ENCODE measurements around the gene FTH1.
"Not testable (repeated sequence)": the region's sequence is repeated elsewhere in the genome, so short reads cannot be mapped to it uniquely, and the experiment has no call there.

FTH1 gene

GRCh38 chr11:61963282-61964057 lies 4.0 kb downstream of the FTH1 start:
- no peak for DNase-seq (ENCODE audit: low read depth)

- DNase-seq (ENCODE audit: low read depth): no peak
Measured at GRCh38 chr11:61963016-61963281, 4.5 kb downstream of the FTH1 start.

DNA sequence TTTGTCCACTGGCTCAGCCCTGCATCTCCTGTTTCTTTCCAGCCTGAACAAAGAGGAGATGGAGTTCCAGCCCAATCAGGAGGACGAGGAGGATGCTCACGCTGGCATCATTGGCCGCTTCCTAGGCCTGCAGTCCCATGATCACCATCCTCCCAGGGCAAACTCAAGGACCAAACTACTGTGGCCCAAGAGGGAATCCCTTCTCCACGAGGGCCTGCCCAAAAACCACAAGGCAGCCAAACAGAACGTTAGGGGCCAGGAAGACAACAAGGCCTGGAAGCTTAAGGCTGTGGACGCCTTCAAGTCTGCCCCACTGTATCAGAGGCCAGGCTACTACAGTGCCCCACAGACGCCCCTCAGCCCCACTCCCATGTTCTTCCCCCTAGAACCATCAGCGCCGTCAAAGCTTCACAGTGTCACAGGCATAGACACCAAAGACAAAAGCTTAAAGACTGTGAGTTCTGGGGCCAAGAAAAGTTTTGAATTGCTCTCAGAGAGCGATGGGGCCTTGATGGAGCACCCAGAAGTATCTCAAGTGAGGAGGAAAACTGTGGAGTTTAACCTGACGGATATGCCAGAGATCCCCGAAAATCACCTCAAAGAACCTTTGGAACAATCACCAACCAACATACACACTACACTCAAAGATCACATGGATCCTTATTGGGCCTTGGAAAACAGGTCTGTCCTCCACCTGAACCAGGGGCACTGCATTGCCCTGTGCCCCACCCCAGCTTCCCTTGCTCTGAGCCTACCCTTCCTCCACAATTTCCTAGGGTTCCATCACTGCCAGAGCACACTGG lies 5.0 kb downstream of the FTH1 start:
- no peak for DNase-seq (ENCODE audit: low read depth)

DNA sequence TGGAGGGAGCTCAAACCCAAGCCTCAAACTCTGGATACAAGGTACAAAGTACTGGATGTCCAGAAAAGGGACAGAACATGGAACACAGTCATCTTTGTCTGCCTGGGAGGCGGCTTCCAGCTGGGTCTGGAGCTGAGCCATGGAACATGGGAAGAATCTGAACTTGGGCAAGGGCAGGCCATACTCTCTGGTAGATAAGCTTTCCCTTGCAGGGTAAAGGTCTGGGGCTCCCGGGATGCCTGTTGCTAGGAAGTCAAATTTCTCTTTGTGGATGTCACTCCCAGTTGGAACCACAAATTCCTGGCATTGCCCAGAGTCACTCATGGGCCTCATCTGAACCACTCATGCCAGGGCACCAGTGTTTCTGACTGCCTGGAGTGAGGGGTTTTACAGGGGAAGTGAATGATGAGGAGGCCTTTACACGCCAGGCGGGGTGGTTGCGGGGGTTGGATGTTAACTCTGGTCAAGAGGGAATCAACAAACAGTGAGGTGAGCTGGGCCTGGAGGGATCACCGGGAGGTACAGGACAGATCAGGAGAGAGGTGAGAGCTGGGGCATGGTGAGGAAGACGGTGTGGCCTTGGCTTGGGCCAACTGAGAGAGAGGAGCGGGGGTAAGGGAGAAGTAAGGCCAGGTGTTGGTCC lies 5.7 kb downstream of the FTH1 start:
- DNase-seq (ENCODE audit: low read depth): no peak

GRCh38 chr11:61960532-61960931 lies 6.9 kb downstream of the FTH1 start:
- no peak for DNase-seq (ENCODE audit: low read depth)

DNA sequence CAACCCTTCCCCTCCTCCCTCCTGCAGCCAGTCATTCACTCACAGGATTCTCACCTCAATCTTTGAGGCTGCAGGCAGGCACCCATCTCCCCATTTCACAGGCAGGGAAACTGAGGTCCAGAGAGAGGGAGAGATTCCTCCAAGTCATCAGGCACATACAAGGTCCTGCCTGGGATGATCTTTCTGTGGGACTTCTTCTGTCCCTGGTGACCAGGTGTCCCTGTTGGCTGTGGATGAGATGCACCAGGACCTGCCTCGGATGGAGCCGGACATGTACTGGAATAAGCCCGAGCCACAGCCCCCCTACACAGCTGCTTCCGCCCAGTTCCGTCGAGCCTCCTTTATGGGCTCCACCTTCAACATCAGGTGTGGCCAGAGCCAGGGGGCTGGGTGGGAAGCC lies 7.8 kb downstream of the FTH1 start:
- DNase-seq (ENCODE audit: low read depth): no peak

DNA sequence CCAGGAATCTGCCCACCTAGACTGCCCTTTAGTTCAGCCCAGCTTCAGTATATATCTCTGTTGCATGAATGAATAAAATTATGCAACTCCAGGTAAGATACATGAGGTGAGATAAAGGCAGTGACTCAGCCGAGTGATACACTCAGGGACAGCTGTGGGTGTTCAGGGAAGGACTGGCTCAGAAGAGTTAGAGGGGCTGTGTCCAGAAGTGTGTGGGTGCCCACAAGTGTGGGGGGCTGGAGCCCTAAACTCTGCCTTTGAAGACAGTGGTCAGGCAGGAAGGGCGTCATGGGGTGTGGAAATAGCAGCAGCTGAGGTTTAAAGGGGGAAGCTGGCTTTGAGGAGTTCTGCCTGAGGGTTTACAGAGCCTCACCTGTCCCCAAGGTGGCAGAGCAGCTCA lies 8.3 kb downstream of the FTH1 start:
- DNase-seq (ENCODE audit: low read depth): no peak

- DNase-seq (ENCODE audit: low read depth): no peak
Measured at GRCh38 chr11:61958590-61958989, 8.8 kb downstream of the FTH1 start.

DNA sequence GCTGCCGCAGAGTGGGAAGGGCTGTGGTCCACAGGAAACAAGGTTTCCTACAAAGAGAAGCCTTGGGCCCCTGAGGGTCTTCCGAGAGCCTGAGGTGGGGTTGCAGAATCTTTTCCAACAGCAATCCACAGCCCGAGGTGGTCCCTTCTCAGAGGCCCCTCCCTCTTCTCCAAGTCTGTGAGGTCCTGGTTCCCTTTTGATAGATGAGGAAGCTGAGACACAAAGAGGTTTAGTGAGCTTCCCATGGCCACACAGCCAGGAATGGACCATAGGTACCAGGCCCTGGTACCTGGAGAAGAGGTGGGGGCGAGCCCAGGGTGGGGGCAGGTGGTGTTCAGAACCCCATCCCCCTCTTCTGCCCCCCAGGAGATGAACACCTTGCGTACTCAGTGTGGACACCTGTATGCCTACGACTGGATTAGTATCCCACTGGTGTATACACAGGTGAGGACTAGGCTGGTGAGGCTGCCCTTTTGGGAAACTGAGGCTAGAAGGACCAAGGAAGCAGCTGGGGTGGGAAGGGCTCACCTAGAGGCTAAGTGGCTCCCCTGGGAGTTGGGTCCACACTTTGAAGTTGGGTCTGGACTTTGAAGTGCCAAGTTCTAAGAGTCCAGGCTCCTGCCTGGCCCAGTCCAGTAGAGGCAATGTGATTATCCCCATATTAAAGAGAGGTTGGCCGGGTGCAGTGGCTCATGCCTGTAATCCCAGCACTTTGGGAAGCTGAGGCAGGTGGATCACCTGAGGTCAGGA lies 10.2 kb downstream of the FTH1 start:
- no peak for DNase-seq (ENCODE audit: low read depth)

DNA sequence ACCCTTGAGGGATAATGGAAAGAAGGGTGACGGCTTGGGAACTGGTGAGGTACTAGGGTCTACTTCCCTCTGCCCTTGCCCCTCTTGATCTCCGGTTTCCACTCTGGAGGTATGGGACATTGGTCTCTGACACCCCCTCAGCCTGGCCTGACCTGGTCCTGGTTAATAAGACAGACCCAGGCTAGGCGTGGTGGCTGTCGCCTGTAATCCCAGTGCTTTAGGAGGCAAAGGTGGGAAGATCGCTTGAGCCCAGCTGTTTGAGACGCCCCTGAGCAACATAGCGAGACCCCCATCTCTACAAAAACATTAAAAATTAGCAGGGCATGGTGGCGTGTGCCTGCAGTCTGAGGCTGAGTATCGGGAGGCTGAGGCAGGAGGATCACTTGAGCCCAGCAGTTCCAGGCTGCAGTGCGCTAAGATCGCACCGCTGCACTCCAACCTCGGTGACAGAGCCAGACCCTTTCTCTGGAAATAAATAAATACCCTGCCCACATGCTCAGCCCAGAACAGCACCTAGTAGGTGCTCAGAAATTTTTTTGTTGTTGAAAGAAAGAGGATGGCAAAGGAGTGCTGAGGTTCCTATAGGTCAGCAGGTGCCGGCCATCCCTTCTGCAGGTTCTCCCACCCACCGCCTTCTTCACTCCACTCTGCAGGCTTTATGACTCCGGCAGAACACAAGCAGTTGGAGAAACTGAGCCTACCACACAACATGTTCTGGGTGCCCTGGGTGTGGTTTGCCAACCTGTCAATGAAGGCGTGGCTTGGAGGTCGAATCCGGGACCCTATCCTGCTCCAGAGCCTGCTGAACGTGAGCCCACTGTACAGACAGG lies 11.0 kb downstream of the FTH1 start:
- DNase-seq (ENCODE audit: low read depth): no peak

DNA sequence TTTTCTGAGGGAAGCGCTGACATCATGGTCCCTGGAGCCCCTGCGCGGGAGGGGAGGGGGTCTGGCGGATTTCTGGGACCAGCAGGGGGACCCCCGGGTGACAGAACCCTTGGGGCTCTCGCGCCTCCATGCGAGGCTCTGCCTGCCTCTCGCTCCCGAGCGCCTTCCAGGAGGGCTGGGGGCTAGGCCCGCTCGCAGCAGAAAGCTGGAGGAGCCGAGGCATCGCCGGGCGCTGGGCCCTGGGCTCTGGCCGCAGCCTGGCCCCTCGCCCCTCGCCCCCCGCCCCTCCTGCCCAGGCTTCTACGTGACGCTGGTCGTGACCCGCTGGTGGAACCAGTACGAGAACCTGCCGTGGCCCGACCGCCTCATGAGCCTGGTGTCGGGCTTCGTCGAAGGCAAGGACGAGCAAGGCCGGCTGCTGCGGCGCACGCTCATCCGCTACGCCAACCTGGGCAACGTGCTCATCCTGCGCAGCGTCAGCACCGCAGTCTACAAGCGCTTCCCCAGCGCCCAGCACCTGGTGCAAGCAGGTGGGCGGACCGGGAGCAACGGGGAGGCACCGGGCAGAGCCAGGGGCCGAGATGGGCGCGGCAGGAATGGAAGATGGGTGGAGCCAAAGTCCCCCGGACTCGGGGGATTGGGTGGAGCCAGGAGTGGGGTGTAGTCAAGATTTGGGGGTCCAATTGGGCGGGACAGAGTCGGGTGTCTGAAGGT lies 11.9 kb downstream of the FTH1 start:
- DNase-seq (ENCODE audit: low read depth): no peak

DNA sequence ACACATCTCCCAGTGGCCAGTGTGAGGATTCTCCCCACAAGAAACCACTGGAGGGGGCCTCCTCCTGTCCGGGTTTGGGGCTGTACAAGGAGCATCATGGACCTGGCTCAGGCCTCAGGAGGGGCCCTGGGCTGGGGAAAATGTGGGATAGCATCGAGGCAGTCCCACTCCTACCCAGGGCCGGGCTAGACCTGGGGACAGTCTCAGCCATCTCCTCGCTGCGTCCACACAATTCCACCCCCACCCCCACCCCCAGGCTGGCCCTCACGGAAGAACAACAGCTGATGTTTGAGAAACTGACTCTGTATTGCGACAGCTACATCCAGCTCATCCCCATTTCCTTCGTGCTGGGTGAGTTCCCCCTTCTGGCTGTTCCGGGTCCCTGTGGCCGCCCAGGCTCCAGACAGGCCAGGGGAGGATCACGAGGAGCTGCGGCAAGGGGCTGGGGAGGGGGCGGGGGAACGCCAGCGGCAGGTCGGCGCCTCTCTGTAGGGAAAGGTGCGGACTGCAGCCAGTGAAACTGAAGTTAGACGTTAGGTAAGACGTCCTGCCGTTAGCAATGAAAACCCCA lies 12.5 kb downstream of the FTH1 start:
- DNase-seq (ENCODE audit: low read depth): no peak

DNA sequence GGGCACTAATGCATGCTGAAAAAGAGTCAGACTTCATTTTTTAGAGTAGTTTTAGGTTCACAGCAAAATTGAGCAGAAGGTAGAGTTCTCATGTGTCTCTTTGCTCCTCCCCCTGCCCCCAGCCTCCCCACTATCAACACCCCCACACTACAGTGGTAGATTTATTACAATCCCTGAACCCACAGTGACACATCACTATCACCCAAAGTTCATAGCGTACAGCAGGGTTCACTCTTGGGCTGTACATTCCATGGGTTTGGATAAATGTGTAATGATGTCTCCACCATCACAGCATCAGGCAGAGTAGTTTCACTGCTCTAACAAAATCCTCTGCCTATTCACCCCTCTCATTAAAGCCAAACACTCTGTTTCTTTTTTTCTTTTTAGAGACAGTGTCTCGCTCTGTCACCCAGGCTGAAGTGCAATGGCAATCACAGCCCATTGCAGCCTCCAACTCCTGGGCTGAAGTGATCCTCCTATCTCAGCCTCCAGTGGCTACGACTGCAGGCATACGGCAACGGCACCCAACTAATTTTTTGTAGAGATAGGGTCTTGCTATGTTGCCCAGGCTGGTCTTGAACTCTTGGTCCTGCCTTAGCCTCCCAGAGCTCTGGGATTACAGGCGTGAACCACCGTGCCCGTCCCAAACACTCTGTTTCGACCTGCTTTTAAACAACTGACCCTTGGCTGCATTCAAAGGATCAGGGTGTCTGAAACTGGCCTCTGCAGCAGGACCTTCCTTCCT lies 13.2 kb downstream of the FTH1 start:
- no peak for DNase-seq (ENCODE audit: low read depth)

GRCh38 chr11:61953632-61954031 lies 13.8 kb downstream of the FTH1 start:
- not testable (repeated sequence) for DNase-seq (ENCODE audit: low read depth)

GRCh38 chr11:61952882-61953281 lies 14.6 kb downstream of the FTH1 start:
- DNase-seq (ENCODE audit: low read depth): no peak

DNA sequence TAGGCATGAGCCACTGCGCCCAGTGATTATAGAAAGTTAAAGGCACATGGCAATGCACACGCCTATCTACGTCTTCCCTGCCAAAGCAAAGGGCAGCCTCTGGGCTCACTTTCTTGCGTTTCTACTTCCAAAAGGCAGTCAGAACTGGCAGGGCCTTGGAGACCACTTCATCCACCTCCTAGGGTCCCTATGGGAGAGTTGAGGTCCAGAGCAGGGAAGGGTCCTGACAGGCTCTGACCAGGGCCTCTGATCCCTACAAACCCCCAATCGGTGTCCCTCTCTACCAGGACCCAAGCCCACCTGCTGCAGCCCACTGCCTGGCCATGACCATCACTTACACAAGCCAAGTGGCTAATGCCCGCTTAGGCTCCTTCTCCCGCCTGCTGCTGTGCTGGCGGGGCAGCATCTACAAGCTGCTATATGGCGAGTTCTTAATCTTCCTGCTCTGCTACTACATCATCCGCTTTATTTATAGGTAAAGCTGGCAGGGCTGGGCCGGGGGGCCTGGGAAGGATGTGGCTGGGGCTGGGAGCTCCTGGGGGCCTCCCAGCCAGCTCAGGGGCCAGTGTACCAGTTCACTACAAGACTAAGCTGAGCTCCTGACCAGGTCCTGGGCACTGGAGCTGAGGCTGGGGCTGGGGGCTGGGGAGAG lies 15.8 kb downstream of the FTH1 start:
- no peak for DNase-seq (ENCODE audit: low read depth)

DNA sequence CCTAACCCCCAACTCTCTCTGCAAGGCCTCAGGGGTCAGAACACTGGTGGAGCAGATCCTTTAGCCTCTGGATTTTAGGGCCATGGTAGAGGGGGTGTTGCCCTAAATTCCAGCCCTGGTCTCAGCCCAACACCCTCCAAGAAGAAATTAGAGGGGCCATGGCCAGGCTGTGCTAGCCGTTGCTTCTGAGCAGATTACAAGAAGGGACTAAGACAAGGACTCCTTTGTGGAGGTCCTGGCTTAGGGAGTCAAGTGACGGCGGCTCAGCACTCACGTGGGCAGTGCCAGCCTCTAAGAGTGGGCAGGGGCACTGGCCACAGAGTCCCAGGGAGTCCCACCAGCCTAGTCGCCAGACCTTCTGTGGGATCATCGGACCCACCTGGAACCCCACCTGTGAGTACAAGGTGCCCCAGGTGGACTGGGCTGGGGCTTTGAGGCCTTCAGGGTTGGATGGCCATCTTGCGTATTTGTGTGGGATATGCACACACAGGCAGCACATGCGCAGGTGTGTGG lies 17.3 kb downstream of the FTH1 start, which contains the start of gene BEST1:
BEST1 (plus strand) TSS at position 317 of the 513 bp plus-strand sequence. CDS start 1,456 bp downstream, outside the sequence.
- no peak for DNase-seq (ENCODE audit: low read depth)

DNA sequence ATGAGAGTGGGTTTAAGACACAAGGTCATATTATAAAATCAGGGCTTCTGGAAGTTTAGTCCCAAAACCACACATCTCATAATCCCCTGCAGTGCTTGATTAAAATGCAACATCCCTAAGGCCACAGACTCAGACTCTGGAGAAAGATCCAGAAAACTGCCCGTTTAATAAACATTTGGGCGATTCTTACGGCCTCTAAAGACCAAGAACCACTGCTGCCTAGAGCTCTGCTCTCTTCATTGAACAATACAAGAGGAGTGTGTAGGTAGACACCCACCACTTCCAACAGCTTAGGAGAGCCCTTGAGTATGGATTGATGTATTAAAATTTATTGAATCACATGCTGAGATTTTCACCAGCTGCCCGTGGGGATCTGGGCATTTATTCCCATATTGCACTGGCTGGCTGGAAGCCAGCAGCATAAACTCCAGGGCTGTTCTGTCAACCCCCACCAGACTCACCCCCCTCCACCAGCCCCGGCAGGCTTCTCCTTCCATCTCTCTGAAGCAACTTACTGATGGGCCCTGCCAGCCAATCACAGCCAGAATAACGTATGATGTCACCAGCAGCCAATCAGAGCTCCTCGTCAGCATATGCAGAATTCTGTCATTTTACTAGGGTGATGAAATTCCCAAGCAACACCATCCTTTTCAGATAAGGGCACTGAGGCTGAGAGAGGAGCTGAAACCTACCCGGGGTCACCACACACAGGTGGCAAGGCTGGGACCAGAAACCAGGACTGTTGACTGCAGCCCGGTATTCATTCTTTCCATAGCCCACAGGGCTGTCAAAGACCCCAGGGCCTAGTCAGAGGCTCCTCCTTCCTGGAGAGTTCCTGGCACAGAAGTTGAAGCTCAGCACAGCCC lies 18.0 kb downstream of the FTH1 start:
- no peak for DNase-seq (ENCODE audit: low read depth)

All from HS-5 (cell line).